KMS-11 (cell line): ENCODE data around the gene GTF2I.
"Not testable (repeated sequence)": the region's sequence is repeated elsewhere in the genome, so short reads cannot be mapped to it uniquely, and the experiment has no call there.

Experiments
- H2AFZ ChIP-seq: fragments of 200-600 bp; sonication (generic); 2 replicates; pipeline ENCODE4 v1.6.1; 2016; ENCODE audit warnings: antibody characterized with exemption, mixed run types, low read depth
- H3K27ac ChIP-seq: fragments of 200-600 bp; sonication (generic); 2 replicates; pipeline ENCODE4 v1.6.1; 2016; ENCODE audit warnings: mild to moderate bottlenecking, mixed run types
- H3K27me3 ChIP-seq: fragments of 200-600 bp; sonication (generic); 2 replicates; pipeline ENCODE4 v1.6.1; 2017; ENCODE audit warnings: mild to moderate bottlenecking, low read depth, mixed run types, moderate library complexity; ENCODE audit not compliant: insufficient read depth
- H3K36me3 ChIP-seq: fragments of 200-600 bp; sonication (generic); 2 replicates; pipeline ENCODE4 v1.6.1; 2017; ENCODE audit warnings: mild to moderate bottlenecking, mixed run types; ENCODE audit not compliant: insufficient read depth
- H3K4me1 ChIP-seq: fragments of 200-600 bp; sonication (generic); 2 replicates; pipeline ENCODE4 v1.6.1; 2016; ENCODE audit warnings: mild to moderate bottlenecking, low read depth, mixed run types; ENCODE audit not compliant: poor library complexity, severe bottlenecking
- H3K4me2 ChIP-seq: fragments of 200-600 bp; sonication (generic); 2 replicates; pipeline ENCODE4 v1.7.0; 2016; ENCODE audit warnings: mild to moderate bottlenecking, mixed run types
- H3K4me3 ChIP-seq: fragments of 200-600 bp; sonication (generic); IDR thresholded peaks from 2 replicates; pipeline ENCODE4 v1.6.1; 2017; ENCODE audit warnings: low read depth, low read length, mixed read lengths; ENCODE audit not compliant: insufficient read depth
- H3K79me2 ChIP-seq: fragments of 200-600 bp; sonication (generic); 2 replicates; pipeline ENCODE4 v1.6.1; 2016; ENCODE audit warnings: low read depth, mixed run types; ENCODE audit not compliant: insufficient read depth
- H3K9ac ChIP-seq: fragments of 200-600 bp; sonication (generic); 2 replicates; pipeline ENCODE4 v1.6.1; 2016; ENCODE audit warnings: mild to moderate bottlenecking, mixed run types
- H4K20me1 ChIP-seq: fragments of 200-600 bp; sonication (generic); 2 replicates; pipeline ENCODE4 v1.6.1; 2016; ENCODE audit warnings: mild to moderate bottlenecking, mixed run types; ENCODE audit not compliant: insufficient read depth
- TF ChIP-seq, protein P1 (sequence below): fragments of 200-600 bp; sonication (generic); conservative IDR thresholded peaks from 2 replicates; pipeline ENCODE4 v1.6.1; 2017; ENCODE audit warnings: low read depth, mild to moderate bottlenecking, antibody characterized with exemption, low read length, moderate library complexity, mixed read lengths

Gene GTF2I

DNA sequence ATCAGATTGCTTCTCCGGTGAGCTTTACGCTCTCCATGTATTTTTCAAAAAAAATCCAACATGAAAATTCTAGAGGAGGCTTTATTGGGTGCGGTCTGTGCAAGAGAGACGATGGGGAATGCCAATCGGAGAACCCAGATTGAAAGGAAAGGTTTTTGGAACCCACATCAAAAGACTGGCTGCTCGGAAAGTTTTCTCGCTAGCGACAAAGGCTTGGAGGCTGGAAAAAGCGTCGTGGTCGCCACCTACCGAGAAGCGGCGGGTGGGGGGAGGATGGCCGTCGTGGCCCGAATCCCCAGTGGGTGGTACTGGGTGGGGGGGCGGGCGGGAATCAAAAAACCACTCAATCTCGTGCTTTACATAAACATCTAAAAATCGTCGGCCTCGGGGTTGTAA lies 1.1 kb upstream of the GTF2I start:
- Histone ChIP-seq H3K79me2 (peaks cover 46% of the 10 kb centered on the region), H4K20me1 (no peaks in the 10 kb centered on the region), H3K4me2 (peak overlapping the region; percentile 99), H3K27me3 (no peaks in the 10 kb centered on the region), H3K4me3 (no peak overlapping the region), H3K27ac (peak overlapping the region; percentile 99), H2AFZ (peak overlapping the region; percentile 34), H3K4me1 (peaks cover 56% of the 10 kb centered on the region), H3K9ac (peak overlapping the region; percentile 100), H3K36me3 (no peaks in the 10 kb centered on the region)
- TF ChIP-seq, protein P1, sequence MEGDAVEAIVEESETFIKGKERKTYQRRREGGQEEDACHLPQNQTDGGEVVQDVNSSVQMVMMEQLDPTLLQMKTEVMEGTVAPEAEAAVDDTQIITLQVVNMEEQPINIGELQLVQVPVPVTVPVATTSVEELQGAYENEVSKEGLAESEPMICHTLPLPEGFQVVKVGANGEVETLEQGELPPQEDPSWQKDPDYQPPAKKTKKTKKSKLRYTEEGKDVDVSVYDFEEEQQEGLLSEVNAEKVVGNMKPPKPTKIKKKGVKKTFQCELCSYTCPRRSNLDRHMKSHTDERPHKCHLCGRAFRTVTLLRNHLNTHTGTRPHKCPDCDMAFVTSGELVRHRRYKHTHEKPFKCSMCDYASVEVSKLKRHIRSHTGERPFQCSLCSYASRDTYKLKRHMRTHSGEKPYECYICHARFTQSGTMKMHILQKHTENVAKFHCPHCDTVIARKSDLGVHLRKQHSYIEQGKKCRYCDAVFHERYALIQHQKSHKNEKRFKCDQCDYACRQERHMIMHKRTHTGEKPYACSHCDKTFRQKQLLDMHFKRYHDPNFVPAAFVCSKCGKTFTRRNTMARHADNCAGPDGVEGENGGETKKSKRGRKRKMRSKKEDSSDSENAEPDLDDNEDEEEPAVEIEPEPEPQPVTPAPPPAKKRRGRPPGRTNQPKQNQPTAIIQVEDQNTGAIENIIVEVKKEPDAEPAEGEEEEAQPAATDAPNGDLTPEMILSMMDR, result no peak

DNA sequence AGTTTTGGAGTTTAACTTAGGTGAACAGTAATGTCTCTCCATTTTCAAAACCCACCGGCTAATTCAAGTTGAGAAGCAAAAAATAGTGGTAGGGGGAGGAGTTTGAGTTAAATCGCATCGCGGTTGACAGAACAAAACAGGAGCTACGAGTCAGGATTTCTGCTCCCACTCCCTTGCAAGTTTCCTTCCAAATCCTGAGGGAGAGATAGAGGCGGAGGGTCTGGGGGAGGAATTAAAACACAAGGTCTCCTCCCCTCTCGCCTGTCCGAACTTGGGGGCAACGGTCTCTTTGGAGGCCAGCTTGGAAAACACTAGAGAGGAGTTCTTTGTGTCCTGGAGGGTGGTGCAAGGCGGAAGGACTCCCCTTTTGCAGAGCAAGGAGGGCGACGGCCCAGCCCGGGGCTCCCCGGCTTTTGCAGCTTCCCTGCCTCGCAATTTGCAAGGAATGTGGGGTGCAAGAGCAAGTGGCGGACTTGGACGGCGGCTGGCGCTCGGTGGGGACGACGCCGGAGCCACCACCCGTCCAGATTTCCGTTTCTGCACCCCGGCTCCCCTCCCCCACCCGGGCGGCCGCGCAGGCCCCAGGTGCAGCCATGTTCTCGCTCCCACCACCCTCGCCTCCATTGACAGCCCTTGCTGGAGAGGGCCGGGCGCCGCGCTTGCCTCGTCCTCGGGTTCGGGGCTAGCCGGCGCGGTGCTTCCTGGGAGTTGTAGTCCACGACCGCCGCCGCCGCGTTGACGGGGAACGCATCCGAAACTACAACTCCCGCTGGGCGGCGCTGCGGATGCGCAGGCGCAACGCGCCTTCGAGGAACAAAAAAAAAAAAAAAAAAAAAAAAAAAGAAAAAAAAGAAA lies 454 bp upstream of the GTF2I start:
- Histone ChIP-seq H3K36me3 (no peaks in the 10 kb centered on the region), H4K20me1 (no peaks in the 10 kb centered on the region), H3K4me1 (peaks cover 55% of the 10 kb centered on the region), H3K79me2 (peaks cover 46% of the 10 kb centered on the region), H3K4me2 (peak overlapping the region; percentile 95), H3K27me3 (no peaks in the 10 kb centered on the region), H3K4me3 (no peak overlapping the region), H3K9ac (peak overlapping the region; percentile 100), H2AFZ (peak overlapping the region; percentile 75; the same call in 1 of the 2 replicates), H3K27ac (peak overlapping the region; percentile 99)
- TF ChIP-seq, protein P1, result no peak; the same call in 1 of the 2 replicates

DNA sequence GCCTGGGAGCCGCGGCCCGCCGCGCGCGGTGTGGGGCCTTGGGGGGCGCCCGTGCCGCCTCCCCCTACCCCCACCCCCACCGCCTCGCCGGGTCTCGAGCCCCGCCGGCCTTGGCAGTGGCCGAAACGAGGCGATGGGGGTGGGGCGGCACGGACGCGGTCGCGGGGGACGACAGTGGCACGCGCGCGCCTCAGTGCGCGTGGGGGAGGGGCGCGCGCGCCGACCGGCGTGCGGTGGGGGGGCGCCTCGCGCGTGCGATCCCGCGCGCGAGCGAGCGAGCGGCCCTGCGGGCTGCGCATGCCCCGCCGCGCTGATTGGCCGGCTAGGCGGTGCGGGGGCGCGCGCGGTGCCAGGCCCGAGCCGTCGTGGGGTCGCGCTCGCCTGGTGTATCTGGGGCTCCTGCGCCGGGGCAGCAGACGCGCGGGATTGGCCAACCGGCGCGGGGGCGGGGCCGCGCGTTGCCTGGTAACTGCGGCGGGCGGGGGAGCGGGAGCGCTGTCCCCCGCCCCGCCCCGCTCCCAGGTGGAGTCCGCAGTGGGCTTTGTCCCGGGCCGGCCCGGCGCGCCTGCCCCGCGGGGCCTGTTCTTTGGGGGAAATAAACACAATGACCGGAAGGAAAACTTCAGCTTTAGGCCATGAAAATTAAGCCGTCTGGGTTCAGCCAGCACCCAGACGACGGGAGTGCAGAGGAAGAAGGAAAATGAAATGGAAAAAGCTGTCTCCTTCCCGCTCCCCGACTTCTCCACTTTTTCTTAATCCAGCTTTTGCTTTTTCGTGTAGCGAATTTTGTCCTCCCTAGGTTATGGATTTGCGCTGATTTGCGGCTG lies 873 bp downstream of the GTF2I start:
- H3K79me2 ChIP-seq, result peaks cover 49% of the 10 kb centered on the region
- H3K4me1 ChIP-seq, result peaks cover 55% of the 10 kb centered on the region

DNA sequence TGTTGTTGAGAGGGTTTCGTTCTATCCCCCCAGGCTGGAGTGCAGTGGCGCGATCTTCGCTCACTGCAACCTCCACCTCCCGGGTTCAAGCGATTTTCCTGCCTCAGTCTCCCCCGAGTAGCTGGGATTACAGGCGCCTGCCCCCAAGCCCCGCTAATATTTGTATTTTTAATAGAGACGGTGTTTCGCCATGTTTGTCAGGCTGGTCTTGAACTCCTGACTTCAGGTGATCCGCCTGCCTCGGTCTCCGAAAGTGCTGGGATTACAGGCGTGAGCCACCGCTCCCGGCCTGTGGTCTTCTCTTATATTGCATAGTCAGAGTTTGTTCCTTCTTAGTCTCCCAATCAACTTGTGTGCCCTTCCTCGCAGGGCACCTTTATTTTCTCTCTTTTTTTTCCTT lies 2.7 kb downstream of the GTF2I start:
- H4K20me1 ChIP-seq, H3K27me3 ChIP-seq, H2AFZ ChIP-seq, H3K36me3 ChIP-seq, H3K4me3 ChIP-seq: not testable (repeated sequence)
- Histone ChIP-seq H3K4me1 (peaks cover 57% of the 10 kb centered on the region), H3K79me2 (peaks cover 61% of the 10 kb centered on the region), H3K9ac (peak overlapping the region; percentile 79), H3K4me2 (peak overlapping the region; percentile 59), H3K27ac (peak overlapping the region; percentile 94)

More for the DNA sequence above, 873 bp downstream of the GTF2I start:
- H2AFZ ChIP-seq, result no peak overlapping the region
- H3K27ac ChIP-seq, result peak overlapping the region; percentile 99
- H4K20me1 ChIP-seq, result no peaks in the 10 kb centered on the region
- TF ChIP-seq, protein P1, result no peak
- H3K27me3 ChIP-seq, result no peaks in the 10 kb centered on the region
- no peak overlapping the region for H3K4me3 ChIP-seq
- H3K36me3 ChIP-seq, result no peaks in the 10 kb centered on the region
- peak overlapping the region; percentile 100 for H3K9ac ChIP-seq
- H3K4me2 ChIP-seq, result peak overlapping the region; percentile 59
